DOHH2 (cell line): Measurements from ENCODE around the gene EMID1.

Experiments used
- H3F3A ChIP-seq: fragments of 200-600 bp; sonication (generic), shearing (Covaris generic); 2 replicates; pipeline ENCODE4 v1.6.0; 2016; ENCODE audit warnings: antibody characterized with exemption, mild to moderate bottlenecking; ENCODE audit not compliant: control insufficient read depth, insufficient read depth
- H3K27ac ChIP-seq: fragments of 200-600 bp; sonication (generic); 2 replicates; pipeline ENCODE4 v1.5.1; 2014; ENCODE audit warnings: low read depth, mild to moderate bottlenecking, low read length, moderate library complexity
- H3K27me3 ChIP-seq: fragments of 200-600 bp; sonication (generic); 2 replicates; pipeline ENCODE4 v1.6.1; 2014; ENCODE audit warnings: mild to moderate bottlenecking, low read length, mixed read lengths; ENCODE audit not compliant: control insufficient read depth
- H3K36me3 ChIP-seq: fragments of 200-600 bp; sonication (generic); 2 replicates; pipeline ENCODE4 v1.6.1; 2014; ENCODE audit warnings: mild to moderate bottlenecking, low read length, moderate library complexity, mixed read lengths; ENCODE audit not compliant: control insufficient read depth
- H3K4me1 ChIP-seq: fragments of 200-600 bp; sonication (generic); 2 replicates; pipeline ENCODE4 v1.6.1; 2014; ENCODE audit warnings: mild to moderate bottlenecking, low read length, mixed read lengths; ENCODE audit not compliant: control insufficient read depth
- H3K4me2 ChIP-seq: fragments of 200-600 bp; sonication (generic); 2 replicates; pipeline ENCODE4 v1.6.0; 2014; ENCODE audit warnings: mild to moderate bottlenecking, low read length, moderate library complexity
- H3K4me3 ChIP-seq: fragments of 200-600 bp; sonication (generic); 2 replicates; pipeline ENCODE4 v1.5.1; 2014; ENCODE audit warnings: mild to moderate bottlenecking, low read length, mixed read lengths
- H3K79me2 ChIP-seq: fragments of 200-600 bp; sonication (generic); 2 replicates; pipeline ENCODE4 v1.6.1; 2014; ENCODE audit warnings: mild to moderate bottlenecking, low read length, mixed read lengths; ENCODE audit not compliant: control insufficient read depth
- H3K9me2 ChIP-seq: fragments of 200-600 bp; sonication (generic); replicated peaks from 2 replicates; pipeline ENCODE4 v1.6.1; 2014; ENCODE audit warnings: mild to moderate bottlenecking, low read length, mixed read lengths; ENCODE audit not compliant: control insufficient read depth
- H3K9me3 ChIP-seq: fragments of 200-600 bp; sonication (generic); 2 replicates; pipeline ENCODE4 v1.6.1; 2014; ENCODE audit warnings: antibody characterized with exemption, low read length, mixed read lengths; ENCODE audit not compliant: control insufficient read depth, insufficient read depth
- H4K20me1 ChIP-seq: fragments of 200-600 bp; sonication (generic); 2 replicates; pipeline ENCODE4 v1.6.0; 2014; ENCODE audit warnings: low read depth, mild to moderate bottlenecking, antibody characterized with exemption, low read length, moderate library complexity; ENCODE audit not compliant: control insufficient read depth, insufficient read depth
- EZH2phosphoT487 ChIP-seq: fragments of 200-600 bp; sonication (generic); IDR thresholded peaks from 2 replicates; pipeline ENCODE4 v1.6.1; 2017; ENCODE audit warnings: borderline replicate concordance, mild to moderate bottlenecking, antibody characterized with exemption, low read length, moderate library complexity, mixed read lengths
- TF ChIP-seq, protein P1 (sequence below): fragments of 200-600 bp; sonication (generic); IDR thresholded peaks from one replicate; pipeline ENCODE4 v1.5.1; 2014; ENCODE audit warnings: antibody characterized with exemption, mild to moderate bottlenecking, low read depth, low read length; ENCODE audit not compliant: poor library complexity, severe bottlenecking

The EMID1 gene

DNA sequence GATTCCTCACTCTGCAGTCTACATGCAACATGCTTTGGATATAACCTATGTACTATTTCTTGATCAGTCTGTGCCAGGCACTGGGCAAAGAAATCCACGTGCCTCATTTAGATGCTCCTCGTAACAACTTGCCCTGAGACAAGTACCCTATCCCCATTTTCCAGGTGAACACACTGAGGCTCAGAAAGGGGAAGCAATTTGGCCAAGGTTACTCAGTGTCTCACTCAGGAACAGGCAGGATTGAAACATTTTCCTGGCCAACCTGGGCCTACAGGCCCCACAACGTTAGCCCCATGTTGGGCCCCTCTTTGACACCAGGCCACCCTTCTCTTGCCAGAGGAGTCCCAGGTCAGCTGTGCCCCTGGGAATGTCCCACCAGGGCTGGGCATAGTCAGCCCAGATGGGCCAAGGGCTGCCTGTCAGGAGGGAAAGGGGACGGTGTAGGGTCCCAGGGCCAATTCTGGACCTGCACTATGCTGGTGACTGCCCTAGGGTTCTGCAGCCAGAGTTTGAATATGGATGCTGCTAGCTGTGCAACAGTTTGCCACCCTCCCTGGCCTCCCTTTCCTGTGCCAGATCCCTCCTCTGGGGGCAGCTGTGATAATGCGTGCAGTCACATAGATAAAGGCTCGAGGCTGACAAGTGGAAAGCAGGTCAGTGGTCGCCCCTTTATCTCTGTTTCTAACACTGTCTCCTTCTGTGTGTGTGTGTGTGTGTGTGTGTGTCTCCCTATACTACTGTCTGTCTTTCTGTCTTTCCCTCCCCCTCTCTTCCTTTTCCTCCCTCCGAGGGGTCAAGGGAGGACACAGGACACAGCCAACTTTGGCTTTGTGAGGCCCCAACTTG lies 10.4 kb upstream of the EMID1 start:
- Histone ChIP-seq H3K27me3 (peaks cover 2% of the 10 kb centered on the region; the same call in 1 of the 2 replicates), H3K27ac (no peak overlapping the region), H4K20me1 (no peaks in the 10 kb centered on the region), H3K36me3 (no peaks in the 10 kb centered on the region), H3K4me1 (no peaks in the 10 kb centered on the region), H3K4me3 (no peak overlapping the region), H3K9me2 (no peaks in the 10 kb centered on the region), H3K79me2 (no peaks in the 10 kb centered on the region), H3K9me3 (peaks cover 4% of the 10 kb centered on the region), H3F3A (no peaks in the 10 kb centered on the region), H3K4me2 (no peak overlapping the region)
- TF ChIP-seq, protein P1, sequence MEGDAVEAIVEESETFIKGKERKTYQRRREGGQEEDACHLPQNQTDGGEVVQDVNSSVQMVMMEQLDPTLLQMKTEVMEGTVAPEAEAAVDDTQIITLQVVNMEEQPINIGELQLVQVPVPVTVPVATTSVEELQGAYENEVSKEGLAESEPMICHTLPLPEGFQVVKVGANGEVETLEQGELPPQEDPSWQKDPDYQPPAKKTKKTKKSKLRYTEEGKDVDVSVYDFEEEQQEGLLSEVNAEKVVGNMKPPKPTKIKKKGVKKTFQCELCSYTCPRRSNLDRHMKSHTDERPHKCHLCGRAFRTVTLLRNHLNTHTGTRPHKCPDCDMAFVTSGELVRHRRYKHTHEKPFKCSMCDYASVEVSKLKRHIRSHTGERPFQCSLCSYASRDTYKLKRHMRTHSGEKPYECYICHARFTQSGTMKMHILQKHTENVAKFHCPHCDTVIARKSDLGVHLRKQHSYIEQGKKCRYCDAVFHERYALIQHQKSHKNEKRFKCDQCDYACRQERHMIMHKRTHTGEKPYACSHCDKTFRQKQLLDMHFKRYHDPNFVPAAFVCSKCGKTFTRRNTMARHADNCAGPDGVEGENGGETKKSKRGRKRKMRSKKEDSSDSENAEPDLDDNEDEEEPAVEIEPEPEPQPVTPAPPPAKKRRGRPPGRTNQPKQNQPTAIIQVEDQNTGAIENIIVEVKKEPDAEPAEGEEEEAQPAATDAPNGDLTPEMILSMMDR, result no peak

DNA sequence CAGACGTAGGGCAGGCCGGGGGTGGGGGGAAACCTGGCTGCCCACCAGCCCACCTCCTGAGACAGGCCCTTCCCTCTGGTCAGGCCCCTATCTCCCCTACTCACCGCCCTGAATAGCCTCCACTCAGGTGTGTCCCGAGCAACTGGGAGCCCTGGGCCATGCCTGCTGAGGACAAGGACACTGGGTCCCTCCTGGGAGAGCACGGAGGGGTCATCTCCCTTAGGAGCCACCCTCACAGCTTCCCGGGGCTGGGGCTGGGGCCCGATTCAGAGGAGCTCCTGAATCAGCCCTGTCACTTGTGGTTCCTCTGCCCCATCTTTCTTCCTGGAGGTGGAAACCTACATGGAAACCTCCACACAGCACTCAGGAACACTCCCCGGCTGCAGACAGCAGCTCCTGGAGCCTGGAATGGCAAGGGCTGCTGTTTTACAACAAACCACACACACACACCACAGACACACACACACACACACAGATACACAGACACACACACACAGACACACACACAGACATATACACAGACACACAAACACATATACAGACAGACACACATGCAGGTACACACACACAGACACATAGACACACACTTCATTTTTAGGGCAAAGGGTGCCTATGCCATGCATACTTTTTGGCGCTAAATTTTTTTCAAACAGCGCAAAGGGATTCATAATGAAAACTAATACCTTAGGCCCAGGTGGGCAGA lies 9.6 kb upstream of the EMID1 start:
- no peak overlapping the region for H3K4me2 ChIP-seq
- no peaks in the 10 kb centered on the region for H3K36me3 ChIP-seq
- no peaks in the 10 kb centered on the region for H4K20me1 ChIP-seq
- H3K9me3 ChIP-seq, result peaks cover 4% of the 10 kb centered on the region
- H3K27ac ChIP-seq, result no peak overlapping the region
- no peak overlapping the region for H3K4me3 ChIP-seq
- H3K79me2 ChIP-seq, result no peaks in the 10 kb centered on the region
- H3F3A ChIP-seq, result no peaks in the 10 kb centered on the region
- peaks cover 2% of the 10 kb centered on the region; the same call in 1 of the 2 replicates for H3K27me3 ChIP-seq
- TF ChIP-seq EZH2phosphoT487, result no peak
- TF ChIP-seq, protein P1, result no peak
- H3K9me2 ChIP-seq, result no peaks in the 10 kb centered on the region
- no peaks in the 10 kb centered on the region for H3K4me1 ChIP-seq

DNA sequence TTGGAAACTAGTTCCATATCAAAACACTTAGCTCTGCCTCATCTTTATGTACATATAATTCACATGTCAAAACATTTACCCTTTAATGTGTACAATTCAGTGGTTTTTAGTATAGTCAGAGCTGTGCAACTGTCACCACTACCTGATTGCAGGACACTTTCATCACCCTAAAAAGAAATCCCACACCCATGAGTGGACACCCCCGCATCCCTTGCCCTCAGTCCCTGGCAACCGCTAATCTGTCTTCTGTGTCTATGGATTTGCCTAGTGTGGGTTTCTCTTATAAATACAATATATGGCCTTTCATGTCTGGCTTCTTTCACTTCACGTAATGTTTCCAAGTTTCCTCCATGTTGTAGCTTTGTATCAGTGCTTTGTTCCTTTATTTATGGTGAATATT lies 8.6 kb upstream of the EMID1 start:
- H3F3A ChIP-seq, result no peaks in the 10 kb centered on the region
- H3K36me3 ChIP-seq, result no peaks in the 10 kb centered on the region
- no peak overlapping the region for H3K4me2 ChIP-seq
- peaks cover 2% of the 10 kb centered on the region for H3K4me1 ChIP-seq
- H4K20me1 ChIP-seq, result no peaks in the 10 kb centered on the region
- peaks cover 4% of the 10 kb centered on the region for H3K9me3 ChIP-seq
- TF ChIP-seq EZH2phosphoT487, result no peak
- TF ChIP-seq, protein P1, result no peak
- H3K27ac ChIP-seq, result no peak overlapping the region
- no peaks in the 10 kb centered on the region for H3K79me2 ChIP-seq
- H3K27me3 ChIP-seq, result peaks cover 2% of the 10 kb centered on the region; the same call in 1 of the 2 replicates
- H3K4me3 ChIP-seq, result no peak overlapping the region
- H3K9me2 ChIP-seq, result no peaks in the 10 kb centered on the region
